Muscle of arm (tissue), 12 donors: Measurements from ENCODE around the gene NYAP1. TPM values are rescaled to one million over a fixed set of nuclear protein-coding genes. Genes with fewer than 3 reads are reported as not detected.
"Not testable (repeated sequence)": the region's sequence is repeated elsewhere in the genome, so short reads cannot be mapped to it uniquely, and the experiment has no call there.

Experiments
- DNase-seq: peaks from one replicate; pipeline ENCODE4 v3.0.0-alpha.2; 2013
- polyA plus RNA-seq, 12 donors: library from polyadenylated mRNA; unstranded; fragments of 120-200 nt; gene quantifications; one replicate each; pipeline ENCODE4 v1.2.1, GENCODE V29; 2013; ENCODE audit not compliant: insufficient read length in 12 of 12

The NYAP1 gene
- polyA plus RNA-seq, 12 donors = 1.1 to 5.7 (median 1.5) TPM; not detected in 1

DNA sequence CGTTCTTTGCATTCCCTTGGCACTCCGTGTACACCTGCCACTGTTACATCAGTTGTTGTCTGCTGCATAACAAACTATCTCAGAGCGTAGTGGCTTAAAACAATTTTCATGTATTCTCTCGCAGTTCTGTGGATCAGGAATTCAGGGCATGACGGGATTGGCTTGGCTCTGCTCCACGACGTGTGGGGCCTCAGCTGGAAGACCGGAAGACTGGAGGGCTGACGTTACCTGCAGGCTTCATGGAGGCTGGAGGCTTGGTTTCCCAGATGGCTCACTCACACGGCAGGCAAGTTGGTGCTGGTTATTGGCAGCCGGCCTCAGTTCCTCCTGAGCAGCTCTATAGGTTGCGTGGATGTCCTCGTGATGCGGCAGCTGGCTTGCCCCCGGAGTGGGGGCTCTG is 25.5 kb downstream of the NYAP1 start:
- no peak for DNase-seq

DNA sequence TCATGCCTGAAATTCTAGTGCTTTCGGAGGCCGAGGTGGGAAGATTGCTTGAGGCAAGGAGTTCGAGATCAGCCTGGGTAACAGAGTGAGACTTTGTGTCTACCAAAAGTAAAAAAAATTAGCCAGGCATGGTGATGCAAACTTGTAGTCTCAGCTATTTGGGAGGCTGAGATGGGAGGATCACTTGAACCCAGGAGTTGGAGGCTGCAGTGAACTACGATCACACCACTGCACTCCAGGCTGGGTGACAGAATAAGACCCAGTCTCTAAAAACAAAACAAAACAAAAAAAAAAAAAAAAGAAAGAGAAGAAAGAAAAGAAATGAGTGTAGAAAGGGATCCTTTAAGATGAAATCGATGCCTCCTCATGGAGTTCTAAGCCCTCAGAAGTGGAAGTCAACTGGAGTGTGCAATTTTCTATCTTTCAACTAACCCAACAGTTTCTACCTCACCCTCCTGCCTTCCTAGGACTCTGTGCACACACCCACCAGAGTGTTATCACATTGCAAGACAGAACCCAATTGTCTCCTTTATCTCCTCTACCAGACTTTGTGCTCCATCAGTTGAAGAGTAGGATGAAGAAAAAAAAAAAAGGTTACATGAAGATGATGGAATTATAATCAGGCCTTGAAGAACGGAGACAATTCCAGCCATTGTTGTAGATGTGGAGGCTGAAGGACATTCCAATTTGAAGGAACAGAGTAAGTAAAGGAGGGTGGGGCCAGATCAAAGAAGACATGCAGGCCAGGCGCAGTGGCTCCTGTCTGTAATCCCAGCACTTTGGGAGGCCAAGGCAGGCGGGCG is 26.9 kb downstream of the NYAP1 start:
- DNase-seq = no peak

DNA sequence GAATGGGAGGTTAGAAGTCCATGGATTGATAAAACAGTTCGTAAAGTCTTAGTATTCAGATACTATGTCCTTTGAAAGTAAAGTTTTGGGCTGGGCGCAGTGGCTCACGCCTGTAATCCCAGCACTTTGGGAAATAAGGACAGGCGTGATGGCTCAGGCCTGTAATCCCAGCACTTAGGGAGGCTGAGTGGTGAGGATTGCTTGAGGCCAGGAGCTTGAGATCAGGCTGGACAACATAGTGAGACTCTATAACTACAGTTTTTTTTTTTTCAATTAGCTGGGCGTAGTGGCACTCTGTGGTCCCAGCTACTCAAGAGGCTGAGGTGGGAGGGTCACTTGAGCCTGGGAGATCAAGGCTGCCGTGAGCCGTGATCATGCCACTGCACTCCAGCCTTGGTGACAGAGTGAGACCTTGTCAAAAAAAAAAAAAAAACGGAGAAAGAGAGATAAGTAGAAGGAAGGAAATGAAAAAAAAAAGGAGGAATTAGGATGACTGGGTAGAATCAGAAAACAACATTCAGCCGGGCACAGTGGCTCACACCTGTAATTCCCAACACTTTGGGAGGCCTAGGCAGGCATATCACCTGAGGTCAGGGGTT is 29.6 kb downstream of the NYAP1 start:
- DNase-seq = no peak

- peak; percentile 45 for DNase-seq
Measured at GRCh38 chr7:100515072-100515532, 31.4 kb downstream of the NYAP1 start.

DNA sequence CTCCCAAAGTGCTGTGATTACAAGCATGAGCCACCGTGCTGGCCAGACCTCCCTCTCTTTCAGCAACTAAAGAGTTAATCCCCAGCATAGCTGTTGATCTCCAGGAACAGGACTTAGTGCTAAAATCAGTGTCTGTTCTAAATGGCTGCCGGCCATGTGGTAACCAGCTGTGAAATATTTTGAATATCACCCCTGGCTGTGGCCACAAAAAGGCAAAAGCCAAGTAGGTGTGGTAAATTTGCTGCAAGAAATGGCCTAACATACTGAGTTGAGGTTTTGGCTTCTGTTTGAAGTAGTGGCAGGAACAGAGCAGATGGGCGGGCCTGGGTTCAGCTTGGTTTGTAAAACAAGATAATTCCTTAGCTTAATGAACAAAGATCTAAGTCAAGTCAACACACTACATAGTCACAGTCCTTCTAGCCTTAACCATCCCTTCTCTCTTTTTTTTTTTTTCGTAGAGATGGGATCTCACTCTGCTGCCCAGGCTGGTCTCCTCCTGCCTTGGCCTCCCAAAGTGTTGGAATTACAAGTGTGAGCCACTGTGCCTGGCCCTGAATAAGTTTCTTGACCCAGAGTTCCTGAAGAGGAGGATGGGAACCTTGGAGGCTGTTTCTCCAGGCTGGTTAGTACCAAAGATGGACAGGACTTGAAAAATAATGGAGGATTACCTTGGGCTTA is 32.5 kb downstream of the NYAP1 start:
- peak; percentile 46 for DNase-seq

GRCh38 chr7:100517305-100517704 is 33.6 kb downstream of the NYAP1 start:
- DNase-seq = no peak

DNA sequence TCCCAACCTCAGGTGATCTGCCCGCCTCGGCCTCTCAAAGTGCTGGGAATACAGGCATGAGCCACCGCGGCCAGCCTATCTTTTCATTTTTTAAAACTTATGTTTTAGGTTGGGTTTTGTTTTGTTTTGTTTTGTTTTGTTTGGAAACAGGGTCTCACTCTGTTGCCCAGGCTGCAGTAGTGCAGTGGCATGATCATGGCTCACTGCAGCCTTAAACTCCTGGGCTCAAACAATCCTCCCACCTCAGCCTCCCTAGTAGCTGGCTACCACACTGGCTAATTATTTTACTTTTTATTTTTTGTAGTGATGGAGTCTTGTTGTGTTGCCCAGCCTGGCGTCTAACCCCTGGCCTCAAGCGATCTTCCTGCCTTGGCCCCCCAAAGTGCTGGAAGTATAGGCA is 35.9 kb downstream of the NYAP1 start:
- no peak for DNase-seq

DNA sequence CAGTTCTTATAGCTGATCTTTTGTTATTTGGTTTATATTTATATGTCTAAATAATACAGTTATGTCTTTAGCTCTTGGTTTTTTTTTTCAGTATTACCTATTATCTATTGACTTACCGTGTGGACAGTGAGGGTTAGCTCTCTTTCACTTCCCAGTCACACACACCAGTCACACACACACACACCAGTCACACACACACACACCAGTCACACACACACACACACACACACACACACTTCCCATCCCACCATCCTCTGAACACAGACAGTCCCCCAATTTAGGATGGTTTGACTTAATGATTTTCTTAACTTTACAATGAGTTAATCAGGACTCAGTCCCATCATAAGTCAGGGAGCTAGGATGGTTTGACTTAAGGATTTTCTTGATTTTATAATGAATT is 36.4 kb downstream of the NYAP1 start:
- no peak for DNase-seq

- no peak for DNase-seq
Measured at GRCh38 chr7:100521076-100521475, 37.3 kb downstream of the NYAP1 start.

DNA sequence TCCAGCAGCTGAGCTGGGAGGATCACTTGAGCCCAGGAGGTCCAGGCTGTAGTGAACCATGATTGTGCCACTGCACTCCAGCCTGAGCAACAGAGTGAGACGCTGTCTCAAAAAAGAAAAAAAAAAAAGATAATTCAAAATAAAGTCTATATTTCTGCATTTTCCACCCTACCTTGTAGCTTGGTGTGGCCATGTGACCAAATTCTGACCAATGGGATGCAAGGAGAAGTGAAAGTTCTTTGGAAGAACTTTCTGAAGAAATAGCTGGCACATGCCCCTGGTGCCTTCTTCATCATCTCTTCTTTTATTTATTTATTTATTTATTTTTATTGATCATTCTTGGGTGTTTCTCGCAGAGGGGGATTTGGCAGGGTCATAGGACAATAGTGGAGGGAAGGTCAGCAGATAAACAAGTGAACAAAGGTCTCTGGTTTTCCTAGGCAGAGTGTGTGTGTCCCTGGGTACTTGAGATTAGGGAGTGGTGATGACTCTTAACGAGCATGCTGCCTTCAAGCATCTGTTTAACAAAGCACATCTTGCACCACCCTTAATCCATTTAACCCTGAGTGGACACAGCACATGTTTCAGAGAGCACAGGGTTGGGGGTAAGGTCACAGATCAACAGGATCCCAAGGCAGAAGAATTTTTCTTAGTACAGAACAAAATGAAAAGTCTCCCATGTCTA is 38.3 kb downstream of the NYAP1 start:
- not testable (repeated sequence) for DNase-seq

DNA sequence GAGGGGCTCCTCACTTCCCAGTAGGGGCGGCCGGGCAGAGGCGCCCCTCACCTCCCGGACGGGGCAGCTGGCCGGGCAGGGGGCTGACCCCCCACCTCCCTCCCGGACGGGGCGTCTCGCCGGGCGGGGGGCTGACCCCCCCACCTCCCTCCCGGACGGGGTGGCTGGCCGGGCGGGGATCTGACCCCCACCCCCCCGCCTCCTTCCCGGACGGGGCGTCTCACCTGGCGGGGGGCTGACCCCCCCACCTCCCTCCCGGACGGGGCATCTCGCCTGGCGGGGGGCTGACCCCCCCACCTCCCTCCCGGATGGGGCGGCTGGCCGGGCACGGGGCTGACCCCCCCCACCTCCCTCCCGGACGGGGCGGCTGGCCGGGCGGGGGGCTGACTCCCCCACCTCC is 39.5 kb downstream of the NYAP1 start:
- DNase-seq = not testable (repeated sequence)

DNA sequence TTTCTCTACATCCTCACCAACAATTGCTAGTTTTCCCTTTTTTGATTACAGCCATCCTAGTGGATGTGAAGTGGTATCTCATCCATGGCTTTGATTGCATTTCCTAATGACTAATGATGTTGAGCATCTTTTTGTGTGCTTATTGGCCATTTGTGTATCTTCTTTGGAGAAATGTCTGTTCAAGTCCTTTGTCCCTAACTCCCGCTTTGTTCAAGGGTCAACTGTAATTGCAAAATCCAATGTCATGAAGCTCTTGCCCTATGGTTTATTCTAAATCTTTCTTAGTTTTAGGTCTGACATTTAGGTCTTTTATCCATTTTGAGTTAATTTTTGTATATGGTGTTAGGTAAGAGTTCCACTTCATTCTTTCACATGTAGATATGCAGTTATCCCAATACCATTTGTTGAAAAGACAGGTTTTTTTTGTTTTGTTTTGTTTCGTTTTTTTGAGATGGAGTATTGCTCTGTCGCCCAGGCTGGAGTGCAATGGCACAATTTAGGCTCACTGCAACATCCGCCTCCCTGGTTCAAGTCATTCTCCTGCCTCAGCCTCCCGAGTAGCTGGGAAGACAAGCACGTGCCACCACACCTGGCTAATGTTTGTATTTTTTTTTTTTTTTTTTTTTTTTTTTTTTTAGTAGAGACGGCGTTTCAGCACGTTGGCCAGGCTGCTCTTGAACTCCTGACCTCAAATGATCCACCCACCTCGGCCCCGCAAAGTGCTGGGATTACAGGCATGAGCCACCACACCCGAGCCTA is 44.6 kb downstream of the NYAP1 start:
- DNase-seq = not testable (repeated sequence)

DNA sequence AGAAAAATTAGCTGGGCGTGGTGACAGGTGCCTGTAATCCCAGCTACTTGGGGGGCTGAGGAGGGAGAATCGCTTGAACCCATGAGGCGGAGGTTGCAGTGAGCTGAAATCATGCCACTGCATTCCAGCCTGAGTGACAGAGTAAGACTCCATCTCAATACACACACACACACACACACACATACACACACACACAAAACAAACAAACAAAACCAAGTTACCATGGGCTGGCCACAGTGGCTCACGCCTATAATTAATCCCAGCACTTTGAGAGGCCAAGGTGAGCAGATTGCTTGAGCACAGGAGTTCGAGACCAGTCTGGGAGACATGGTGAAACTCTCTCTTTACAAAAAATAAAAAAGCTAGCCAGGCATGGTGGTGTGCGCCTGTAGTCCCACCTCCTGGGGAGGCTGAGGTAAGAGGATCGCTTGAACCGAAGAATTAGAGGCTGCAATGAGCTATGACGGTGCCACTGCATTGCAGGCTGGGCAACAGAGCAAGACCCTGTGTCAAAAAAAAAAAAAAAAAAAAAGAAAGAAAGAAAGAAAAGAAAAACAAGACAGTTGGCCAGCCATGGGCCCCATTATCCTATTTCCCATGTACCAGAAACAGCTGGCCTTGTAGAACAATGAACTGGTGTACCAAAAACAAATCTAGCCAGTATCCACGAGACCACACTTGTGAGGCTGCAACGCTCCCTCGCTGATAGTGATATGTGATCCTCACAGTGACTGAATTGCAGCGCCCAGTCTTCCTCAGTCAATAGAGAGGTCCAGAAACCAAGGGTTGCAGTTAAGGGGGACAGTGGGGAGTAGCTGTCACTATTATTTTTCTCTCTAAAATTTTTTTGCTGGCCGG is 48.7 kb downstream of the NYAP1 start:
- DNase-seq = no peak

DNA sequence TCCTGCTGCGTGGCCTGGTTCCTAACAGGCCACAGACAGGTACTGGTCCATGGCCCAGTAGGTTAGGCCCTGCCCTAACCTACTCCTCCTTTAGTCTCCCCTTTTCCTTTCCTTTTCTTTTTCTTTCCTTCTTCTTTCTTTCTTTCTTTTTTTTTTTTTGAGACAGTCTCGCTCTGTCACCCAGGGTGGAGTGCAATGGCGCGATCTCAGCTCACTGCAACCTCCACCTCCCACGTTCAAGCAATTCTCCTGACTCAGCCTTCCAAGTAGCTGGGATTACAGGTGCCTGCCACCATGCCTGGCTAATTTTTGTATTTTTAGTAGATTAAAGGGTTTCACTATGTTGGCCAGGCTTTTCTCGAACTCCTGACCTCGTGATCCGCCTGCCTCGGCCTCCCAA is 52.3 kb downstream of the NYAP1 start:
- not testable (repeated sequence) for DNase-seq

DNA sequence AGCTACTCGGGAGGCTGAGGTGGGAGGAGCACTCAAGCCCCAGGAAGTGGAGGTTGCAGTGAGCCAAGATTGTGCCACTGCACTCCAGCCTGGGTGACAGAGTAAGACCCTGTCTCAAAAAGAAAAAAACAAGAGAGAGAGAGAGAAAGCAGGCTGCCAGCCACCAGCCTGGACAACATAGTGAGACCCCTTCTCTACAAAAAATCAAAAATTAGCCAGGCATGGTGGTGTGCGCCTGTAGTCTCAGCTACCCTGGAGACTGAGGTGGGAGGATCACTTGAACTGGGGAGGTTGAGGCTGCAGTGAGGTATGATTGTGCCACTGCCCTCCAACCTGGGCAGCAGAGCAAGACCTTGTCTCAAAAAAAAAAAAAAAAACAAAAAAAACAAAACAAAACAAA is 53.0 kb downstream of the NYAP1 start:
- DNase-seq = not testable (repeated sequence)

GRCh38 chr7:100538348-100538653 is 54.6 kb downstream of the NYAP1 start:
- DNase-seq = no peak

DNA sequence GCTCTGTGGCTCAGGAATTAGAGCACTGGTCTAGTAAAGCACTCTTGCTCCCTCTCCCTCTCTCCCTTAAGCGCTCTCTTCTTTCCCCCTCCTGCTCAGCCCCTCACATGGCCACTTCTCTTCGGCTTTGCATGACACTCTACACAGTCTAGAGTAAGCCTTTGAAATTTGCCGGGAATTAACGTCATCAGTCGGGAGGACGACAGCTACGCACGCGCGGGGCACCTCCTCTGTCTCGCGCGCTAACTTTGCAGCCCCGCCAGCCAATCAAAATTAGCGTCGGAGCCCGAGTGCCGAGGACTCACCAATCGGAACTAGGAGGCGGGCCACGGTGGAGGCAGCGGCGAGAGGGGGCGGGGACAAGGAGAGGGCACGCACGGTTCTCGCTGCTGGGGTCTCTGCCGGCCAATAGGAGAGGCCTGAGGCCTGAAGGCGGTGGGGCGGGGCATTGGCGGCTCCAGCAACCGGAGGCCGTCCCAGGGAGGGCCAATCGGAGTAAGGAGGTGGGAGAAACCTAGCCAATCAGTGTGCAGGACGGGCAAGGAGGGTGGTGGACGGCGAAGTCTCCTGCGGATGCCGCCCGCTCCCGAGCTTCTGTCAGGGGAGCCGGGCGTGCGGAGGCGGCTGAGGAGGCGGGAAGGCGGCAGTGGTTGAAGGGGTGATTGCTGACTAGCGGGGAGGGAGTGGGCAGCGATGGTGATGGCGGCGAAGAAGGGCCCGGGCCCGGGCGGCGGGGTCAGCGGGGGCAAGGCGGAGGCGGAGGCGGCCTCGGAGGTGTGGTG is 55.1 kb downstream of the NYAP1 start, which contains the start of gene AGFG2:
Gene AGFG2, plus strand, starts transcription at position 550 of the 782 bp plus-strand sequence. Its CDS starts 144 bp downstream, at position 694.
- peak; percentile 100 for DNase-seq

- no peak for DNase-seq
Measured at GRCh38 chr7:100539436-100540006, 55.8 kb downstream of the NYAP1 start.

DNA sequence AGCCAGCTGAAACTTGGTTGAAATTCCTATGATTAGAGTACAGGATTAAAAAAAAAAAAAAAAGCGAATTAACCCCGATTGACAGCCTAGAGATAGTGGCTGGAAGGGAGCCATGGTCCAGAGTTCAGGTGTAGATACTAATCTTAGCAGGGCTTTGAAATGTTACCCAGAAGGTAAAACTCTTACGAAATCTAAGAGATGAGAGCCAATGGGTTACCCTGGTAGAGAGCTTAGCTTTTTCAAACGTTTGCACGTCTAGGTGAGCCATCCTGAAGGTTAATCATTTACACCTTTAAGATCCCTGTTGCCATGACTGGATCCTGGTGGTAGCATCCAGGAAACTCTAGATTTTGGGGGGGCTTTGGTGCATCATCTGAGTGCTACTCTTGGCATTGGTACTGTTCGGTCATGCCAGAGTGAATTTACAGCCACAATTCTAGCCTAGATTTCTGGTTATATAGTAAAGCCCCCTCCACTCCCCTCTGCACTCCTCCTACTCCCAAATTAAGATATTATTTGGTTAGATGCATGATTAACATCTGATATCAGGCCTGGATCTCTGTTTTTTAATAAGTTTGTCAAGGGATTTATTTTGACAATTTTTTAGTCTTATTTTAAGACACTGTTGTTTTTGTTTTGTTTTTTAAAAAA is 56.5 kb downstream of the NYAP1 start:
- no peak for DNase-seq
